Adipose tissue (tissue), 3 donors: ENCODE measurements around the gene DNAH12. TPM values are rescaled to one million over a fixed set of nuclear protein-coding genes. Genes with fewer than 3 reads are reported as not detected.
"Not testable (repeated sequence)": the region's sequence is repeated elsewhere in the genome, so short reads cannot be mapped to it uniquely, and the experiment has no call there.

Source experiments
- H3K27ac ChIP-seq: one replicate; pipeline ENCODE4 v1.5.1; 2013; ENCODE audit warnings: low read depth, low read length
- WGBS, 3 donors: extraction: QIAGEN DNeasy Blood & Tissue Kit; methylation state at CpG; one replicate each; pipeline ENCODE4 v1.1.7; 2013; 5-methylcytosine and 5-hydroxymethylcytosine counted together
- polyA plus RNA-seq, 3 donors: library from polyadenylated mRNA; stranded (reverse); fragments of 200-250 nt; gene quantifications; one replicate each; pipeline ENCODE4 v1.2.3, GENCODE V29; 2013
- donor health status: healthy with polysubstance abuse.
- donor health status: Bipolar disorder and iron deficiency.
- donor health status: healthy.

DNAH12 gene
- polyA plus RNA-seq, 3 donors, result under 0.01 to 0.22 (median 0.03) TPM

GRCh38 chr3:57545636-57546268 is 1.6 kb upstream of the DNAH12 start:
- 71 to 77% (median 73%) methylated on average over 7 of the region's 7 CpGs for WGBS, 3 donors
- no peak overlapping the region for H3K27ac ChIP-seq

GRCh38 chr3:57538465-57538864 is 5.7 kb downstream of the DNAH12 start:
- H3K27ac ChIP-seq, result no peak overlapping the region
- WGBS, 3 donors, result 90 to 96% (median 96%) methylated on average over 3 of the region's 3 CpGs

- H3K27ac ChIP-seq, result no peak overlapping the region
These were observed 14.0 kb downstream of the DNAH12 start for GRCh38 chr3:57530071-57530608.

GRCh38 chr3:57518276-57518915 is 25.7 kb downstream of the DNAH12 start:
- 52 to 70% (median 54%) methylated on average over 3 of the region's 3 CpGs for WGBS, 3 donors

GRCh38 chr3:57512166-57512565 is 32.0 kb downstream of the DNAH12 start:
- no peak overlapping the region for H3K27ac ChIP-seq
- WGBS, 3 donors, result 53 to 76% (median 55%) methylated on average over 2 of the region's 2 CpGs

More at GRCh38 chr3:57518276-57518915, 25.7 kb downstream of the DNAH12 start:
- H3K27ac ChIP-seq, result no peak overlapping the region

- no peak overlapping the region for H3K27ac ChIP-seq
- 83 to 93% (median 90%) methylated on average over 1 of the region's 1 CpG for WGBS, 3 donors
These were observed 38.2 kb downstream of the DNAH12 start for GRCh38 chr3:57505901-57506300.

- no peak overlapping the region for H3K27ac ChIP-seq
- WGBS, 3 donors, result 51 to 75% (median 69%) methylated on average over 2 of the region's 2 CpGs
These were observed 43.6 kb downstream of the DNAH12 start for GRCh38 chr3:57500506-57500905.

GRCh38 chr3:57497904-57498303 is 46.2 kb downstream of the DNAH12 start:
- no peak overlapping the region for H3K27ac ChIP-seq

- 81 to 89% (median 84%) methylated on average over 1 of the region's 1 CpG for WGBS, 3 donors
- no peak overlapping the region for H3K27ac ChIP-seq
These were observed 59.6 kb downstream of the DNAH12 start for GRCh38 chr3:57484563-57484962.

- not testable (repeated sequence) for H3K27ac ChIP-seq
- WGBS, 3 donors, result 94 to 96% (median 95%) methylated on average over 13 of the region's 13 CpGs
These were observed 67.0 kb downstream of the DNAH12 start for GRCh38 chr3:57477193-57477592.

GRCh38 chr3:57464801-57465200 is 79.3 kb downstream of the DNAH12 start:
- 75 to 79% (median 76%) methylated on average over 4 of the region's 4 CpGs for WGBS, 3 donors
- H3K27ac ChIP-seq, result no peak overlapping the region

GRCh38 chr3:57464011-57464410 is 80.1 kb downstream of the DNAH12 start:
- 75 to 79% (median 79%) methylated on average over 3 of the region's 3 CpGs for WGBS, 3 donors
- H3K27ac ChIP-seq, result no peak overlapping the region

- WGBS, 3 donors, result 77 to 89% (median 85%) methylated on average over 14 of the region's 14 CpGs
- H3K27ac ChIP-seq, result no peak overlapping the region
These were observed 92.8 kb downstream of the DNAH12 start for GRCh38 chr3:57451150-57451846.

- H3K27ac ChIP-seq, result not testable (repeated sequence)
- WGBS, 3 donors, result 86 to 94% (median 91%) methylated on average over 20 to 30 of the region's 33 CpGs
These were observed 94.8 kb downstream of the DNAH12 start for GRCh38 chr3:57449276-57449847.

- not testable (repeated sequence) for H3K27ac ChIP-seq
These were observed 95.7 kb downstream of the DNAH12 start for GRCh38 chr3:57448489-57448888.

GRCh38 chr3:57446318-57446841 is 97.8 kb downstream of the DNAH12 start:
- no peak overlapping the region for H3K27ac ChIP-seq
- 16 to 26% (median 21%) methylated on average over 1 of the region's 1 CpG for WGBS, 3 donors

More at GRCh38 chr3:57448489-57448888, 95.7 kb downstream of the DNAH12 start:
- 85 to 93% (median 87%) methylated on average over 5 of the region's 5 CpGs for WGBS, 3 donors

- WGBS, 3 donors, result 82 to 92% (median 92%) methylated on average over 5 of the region's 5 CpGs
- no peak overlapping the region for H3K27ac ChIP-seq
These were observed 99.7 kb downstream of the DNAH12 start for GRCh38 chr3:57444469-57444868.

GRCh38 chr3:57440144-57440543 is 104.0 kb downstream of the DNAH12 start:
- not testable (repeated sequence) for H3K27ac ChIP-seq

GRCh38 chr3:57438460-57438859 is 105.7 kb downstream of the DNAH12 start:
- 74 to 84% (median 81%) methylated on average over 7 of the region's 7 CpGs for WGBS, 3 donors
- not testable (repeated sequence) for H3K27ac ChIP-seq
